IMR-90 (cell line): Measurements from ENCODE around the gene CAPN7. TPM values are rescaled to one million over a fixed set of nuclear protein-coding genes. Genes with fewer than 3 reads are reported as not detected.

Source experiments
- ATAC-seq: fragments of 200-7000 bp; cut with Tn5 transposase; 2 replicates; pipeline ENCODE4 v1.9.1; 2020; ENCODE audit warnings: low read depth, mild to moderate bottlenecking, moderate library complexity
- BruUV-seq: library from RNA; stranded (reverse); fragments of 400-500 nt; replicated peaks from 2 replicates; lab custom pipeline; 2021; lab: Mats Ljungman, UMichigan
- CTCF ChIA-PET: fragments of 300-600 bp; formaldehyde crosslinking; extraction: SDS; loops from one replicate; lab custom pipeline; 2021; ENCODE audit warnings: antibody characterized with exemption; lab: Yijun Ruan, JAX
- POLR2A ChIA-PET: fragments of 300-600 bp; sonication (Branson Sonifier 250); formaldehyde crosslinking; loops from one replicate; lab custom pipeline; 2022; ENCODE audit warnings: antibody characterized with exemption; ENCODE audit not compliant: unreplicated experiment; lab: Charles Lee
- DNase-seq: peaks from one replicate; pipeline ENCODE4 v3.0.0; 2013
- H2AFZ ChIP-seq: replicated peaks from 2 replicates; pipeline ENCODE3; 2013; ENCODE audit warnings: low read length, mild to moderate bottlenecking; ENCODE audit not compliant: poor library complexity
- H2AK5ac ChIP-seq: 2 replicates; pipeline ENCODE4 v1.6.1; 2013; ENCODE audit warnings: low read depth, low read length, inconsistent platforms
- H2AK9ac ChIP-seq: replicated peaks from 2 replicates; pipeline ENCODE3; 2013; ENCODE audit warnings: mild to moderate bottlenecking, low read depth, low read length, moderate library complexity; ENCODE audit not compliant: poor library complexity
- H2BK120ac ChIP-seq: 2 replicates; pipeline ENCODE4 v1.6.1; 2013; ENCODE audit warnings: low read depth, low read length, inconsistent platforms
- H2BK15ac ChIP-seq: 3 replicates; pipeline ENCODE4 v1.6.1; 2013; ENCODE audit warnings: low read depth, low read length, inconsistent platforms
- H2BK20ac ChIP-seq: 2 replicates; pipeline ENCODE4 v1.6.1; 2013; ENCODE audit warnings: low read depth, mild to moderate bottlenecking, inconsistent platforms, low read length, moderate library complexity
- H2BK5ac ChIP-seq: 2 replicates; pipeline ENCODE4 v1.6.1; 2013; ENCODE audit warnings: mild to moderate bottlenecking, low read depth, low read length, inconsistent platforms; ENCODE audit not compliant: poor library complexity, severe bottlenecking
- H3K14ac ChIP-seq: replicated peaks from 2 replicates; pipeline ENCODE4 v1.6.1; 2013; ENCODE audit warnings: low read depth, low read length, inconsistent platforms
- H3K18ac ChIP-seq: 2 replicates; pipeline ENCODE4 v1.6.1; 2013; ENCODE audit warnings: low read depth, low read length, control low read depth
- H3K23ac ChIP-seq: 2 replicates; pipeline ENCODE4 v1.6.1; 2013; ENCODE audit warnings: low read depth, low read length, inconsistent platforms
- H3K27ac ChIP-seq: 2 replicates; pipeline ENCODE4 v1.5.1; 2013; ENCODE audit warnings: mild to moderate bottlenecking, control low read depth, low read length; ENCODE audit not compliant: insufficient read depth
- H3K27me3 ChIP-seq: 2 replicates; pipeline ENCODE4 v1.6.1; 2013; ENCODE audit warnings: low read length; ENCODE audit not compliant: control insufficient read depth, insufficient read depth
- H3K36me3 ChIP-seq: 2 replicates; pipeline ENCODE4 v1.6.1; 2013; ENCODE audit warnings: low read length, mixed read lengths; ENCODE audit not compliant: control insufficient read depth, insufficient read depth
- H3K4ac ChIP-seq: 2 replicates; pipeline ENCODE4 v1.6.1; 2013; ENCODE audit warnings: low read depth, low read length, inconsistent platforms
- H3K4me1 ChIP-seq: 2 replicates; pipeline ENCODE4 v1.6.1; 2013; ENCODE audit warnings: low read length, mixed read lengths; ENCODE audit not compliant: control insufficient read depth, insufficient read depth
- H3K4me2 ChIP-seq: 2 replicates; pipeline ENCODE4 v1.6.1; 2013; ENCODE audit warnings: low read depth, mild to moderate bottlenecking, control low read depth, low read length, moderate library complexity
- H3K4me3 ChIP-seq: 2 replicates; pipeline ENCODE4 v1.5.1; 2013; ENCODE audit warnings: low read depth, mild to moderate bottlenecking, control low read depth, low read length, moderate library complexity; ENCODE audit not compliant: insufficient read depth
- H3K56ac ChIP-seq: 2 replicates; pipeline ENCODE4 v1.6.1; 2013; ENCODE audit warnings: low read length, inconsistent platforms; ENCODE audit not compliant: insufficient read depth; ENCODE audit errors: extremely low read depth
- H3K79me1 ChIP-seq, 2 experiments: 2 replicates each; pipeline ENCODE4 v1.6.1; 2013; ENCODE audit warnings: low read length in 2 of 2, inconsistent platforms in 1 of 2, low read depth in 1 of 2
- H3K9ac ChIP-seq: 2 replicates; pipeline ENCODE4 v1.6.1; 2013; ENCODE audit warnings: low read depth, low read length, control low read depth
- H3K9me1 ChIP-seq: 2 replicates; pipeline ENCODE4 v1.6.1; 2013; ENCODE audit warnings: low read length, inconsistent platforms; ENCODE audit not compliant: insufficient read depth
- H3K9me3 ChIP-seq: 2 replicates; pipeline ENCODE4 v1.6.1; 2013; ENCODE audit warnings: low read length; ENCODE audit not compliant: control insufficient read depth, insufficient read depth
- H4K20me1 ChIP-seq: 2 replicates; pipeline ENCODE4 v1.6.1; 2013; ENCODE audit warnings: low read length, inconsistent platforms; ENCODE audit not compliant: insufficient read depth
- H4K5ac ChIP-seq: 2 replicates; pipeline ENCODE4 v1.6.1; 2013; ENCODE audit warnings: mild to moderate bottlenecking, low read depth, low read length, control low read depth
- H4K8ac ChIP-seq, 2 experiments: 2 replicates each; pipeline ENCODE4 v1.6.1; 2013; ENCODE audit warnings: low read depth in 2 of 2, low read length in 2 of 2, control low read depth in 1 of 2, inconsistent platforms in 1 of 2
- H4K91ac ChIP-seq: 2 replicates; pipeline ENCODE4 v1.6.1; 2013; ENCODE audit warnings: low read depth, low read length, inconsistent platforms; ENCODE audit not compliant: insufficient read depth
- BHLHE40 ChIP-seq: fragments of 150-350 bp; IDR thresholded peaks from 2 replicates; pipeline ENCODE4 v1.6.1; 2016; ENCODE audit warnings: mild to moderate bottlenecking, low read depth, low read length
- CEBPB ChIP-seq: IDR thresholded peaks from 2 replicates; pipeline ENCODE4 v1.6.1; 2012; ENCODE audit warnings: low read depth, low read length, improper control_type of control experiment
- CHD1 ChIP-seq: IDR thresholded peaks from 2 replicates; pipeline ENCODE4 v1.6.1; 2012; ENCODE audit warnings: low read depth, low read length, improper control_type of control experiment
- CTCF ChIP-seq: conservative IDR thresholded peaks from 2 replicates; pipeline ENCODE4 v1.5.1; 2012; ENCODE audit warnings: mild to moderate bottlenecking, low read depth, low read length, improper control_type of control experiment
- ELK1 ChIP-seq: fragments of 150-350 bp; IDR thresholded peaks from 2 replicates; pipeline ENCODE4 v1.6.1; 2016; ENCODE audit warnings: low read depth, mild to moderate bottlenecking, low read length, moderate library complexity, borderline replicate concordance
- FOS ChIP-seq: fragments of 150-350 bp; IDR thresholded peaks from 2 replicates; pipeline ENCODE4 v1.6.1; 2016; ENCODE audit warnings: low read depth, low read length
- MAFK ChIP-seq: IDR thresholded peaks from 2 replicates; pipeline ENCODE4 v1.6.1; 2012; ENCODE audit warnings: low read depth, low read length, improper control_type of control experiment
- MAZ ChIP-seq: IDR thresholded peaks from 2 replicates; pipeline ENCODE4 v1.6.1; 2012; ENCODE audit warnings: low read depth, mild to moderate bottlenecking, low read length, improper control_type of control experiment, moderate library complexity, borderline replicate concordance
- MXI1 ChIP-seq: IDR thresholded peaks from 2 replicates; pipeline ENCODE4 v1.6.1; 2012; ENCODE audit warnings: low read depth, mild to moderate bottlenecking, low read length, moderate library complexity, borderline replicate concordance
- NFE2L2 ChIP-seq: fragments of 150-350 bp; IDR thresholded peaks from 2 replicates; pipeline ENCODE4 v1.6.1; 2016; ENCODE audit warnings: low read depth, mild to moderate bottlenecking, low read length
- POLR2A ChIP-seq: IDR thresholded peaks from 2 replicates; pipeline ENCODE4 v1.6.1; 2012; ENCODE audit warnings: mild to moderate bottlenecking, low read depth, low read length
- RAD21 ChIP-seq: IDR thresholded peaks from 2 replicates; pipeline ENCODE4 v1.6.1; 2012; ENCODE audit warnings: low read length, improper control_type of control experiment
- RCOR1 ChIP-seq: IDR thresholded peaks from 2 replicates; pipeline ENCODE4 v1.6.1; 2012; ENCODE audit warnings: mild to moderate bottlenecking, low read length, improper control_type of control experiment; ENCODE audit not compliant: insufficient replicate concordance
- USF2 ChIP-seq: fragments of 150-350 bp; IDR thresholded peaks from 2 replicates; pipeline ENCODE4 v1.6.1; 2017; ENCODE audit warnings: mild to moderate bottlenecking, antibody characterized with exemption, low read length, low read depth
- WGBS, 2 experiments: methylation state at CpG; one replicate each; pipeline versions ENCODE4 v1.1.5 to v1.1.7; 2013; ENCODE audit warnings: missing lambda C conversion rate in 2 of 2; ENCODE audit not compliant: insufficient read length in 1 of 2; ENCODE audit errors: extremely low coverage in 2 of 2; 5-methylcytosine and 5-hydroxymethylcytosine counted together
- dilution Hi-C: fragments of 300-500 bp; cut with HindIII; formaldehyde crosslinking; loops from one replicate; pipeline ENCODE4 v1.14.3; 2018; ENCODE audit warnings: low sequenced_read_pairs; ENCODE audit not compliant: unreplicated experiment
- in situ Hi-C: fragments of 300-500 bp; cut with MboI; formaldehyde crosslinking; loops from 3 replicates; pipeline ENCODE4 v1.14.3; 2019; ENCODE audit warnings: low sequenced_read_pairs, inconsistent platforms, mixed read lengths
- intact Hi-C: fragments of 100-400 bp; cut with micrococcal nuclease; formaldehyde crosslinking; loops from 2 replicates; pipeline ENCODE4 v1.10.0; 2022
- polyA plus RNA-seq, 3 experiments: library from polyadenylated mRNA; depleted of rRNA; stranded (reverse); fragments of >200 nt; gene quantifications; 2 replicates each; pipeline ENCODE4 v1.2.3, GENCODE V29; 2012; ENCODE audit warnings: low replicate concordance in 1 of 3
- total RNA-seq: library from RNA; depleted of rRNA; stranded (reverse); fragments of >200 nt; gene quantifications from 2 replicates; pipeline ENCODE4 v1.2.3, GENCODE V29; 2012

CAPN7 gene
- total and polyA plus RNA-seq, 2 of the 4 experiments (the other 2 are of a cell fraction) = 14.5 to 21.3 TPM

- POLR2A ChIA-PET = interaction anchor here (0.6 kb wide), 1 partner anchor 92 kb away, joined by 4 read pairs; no protein-coding TSS in a partner anchor
- H2AFZ ChIP-seq = no peak overlapping the region
- intact Hi-C loops = no loop called here
- no peak for TF ChIP-seq CEBPB
- no peak for TF ChIP-seq NFE2L2
- no peak for TF ChIP-seq MAFK
- no peak for TF ChIP-seq ELK1
- no peak for TF ChIP-seq FOS
- no peak for TF ChIP-seq POLR2A
- no peak for TF ChIP-seq USF2
- TF ChIP-seq RAD21 = no peak
- no peak for TF ChIP-seq CHD1
- no peak for TF ChIP-seq MAZ
- TF ChIP-seq RCOR1 = no peak
- no peak for TF ChIP-seq CTCF
- no peak for TF ChIP-seq MXI1
- no peak for TF ChIP-seq BHLHE40
These were observed 59.8 kb downstream of the CAPN7 start for GRCh38 chr3:15265655-15266509.

More at GRCh38 chr3:15265655-15266509, 59.8 kb downstream of the CAPN7 start:
- no peak for DNase-seq
- no peaks in the 10 kb centered on the region for H3K27me3 ChIP-seq
- no peak overlapping the region for H2AK9ac ChIP-seq
- H2BK20ac ChIP-seq = no peak overlapping the region
- no peak overlapping the region for H3K9ac ChIP-seq
- peaks cover 11% of the 10 kb centered on the region for H3K9me1 ChIP-seq
- no peak overlapping the region for H3K14ac ChIP-seq
- H3K23ac ChIP-seq = no peak overlapping the region
- no peak overlapping the region for H3K4me2 ChIP-seq
- no peak overlapping the region for H3K4ac ChIP-seq
- CTCF ChIA-PET = interaction anchor here (0.6 to 3.2 kb wide), 2 partner anchors 33 to 67 kb away, joined by 4 to 12 read pairs; partner anchors contain the start of gene SH3BP5
- no peak overlapping the region for H2AK5ac ChIP-seq
- dilution Hi-C loops (no loop called here), in situ Hi-C loops (loop anchor here (5.0 kb wide), 2 partner anchors 66 to 116 kb away; partner anchors contain the start of gene SH3BP5)
- H3K4me1 ChIP-seq = peaks cover 13% of the 10 kb centered on the region
- H3K36me3 ChIP-seq = peaks cover 5% of the 10 kb centered on the region; the same call in 1 of the 2 replicates
- no peak overlapping the region for H2BK120ac ChIP-seq
- H4K20me1 ChIP-seq = no peaks in the 10 kb centered on the region
- H3K79me1 ChIP-seq = peaks cover 0 to 5% of the 10 kb centered on the region in 2 experiments; a peak in 1 of 4 replicates
- H4K8ac ChIP-seq = no peak overlapping the region
- no peak overlapping the region for H3K18ac ChIP-seq
- H2BK5ac ChIP-seq = no peak overlapping the region
- WGBS, 2 experiments = 87% methylated on average over 8 of the region's 19 CpGs; no CpG with 5 or more reads in 1 of the 2 experiments
- no peak overlapping the region for H3K56ac ChIP-seq
- H3K4me3 ChIP-seq = no peak overlapping the region
- no peak for ATAC-seq
- H4K5ac ChIP-seq = no peak overlapping the region
- H4K91ac ChIP-seq = no peak overlapping the region
- H2BK15ac ChIP-seq = no peak overlapping the region
- no peak overlapping the region for H3K27ac ChIP-seq
- H3K9me3 ChIP-seq = no peaks in the 10 kb centered on the region
- no TSS peak for BruUV-seq
